Activated B cell treated with CpG ODN at 0.5 μM for 24 hours (primary cell): ENCODE results near the gene FOSL1. TPM values are rescaled to one million over a fixed set of nuclear protein-coding genes. Genes with fewer than 3 reads are reported as not detected.
A peak's percentile ranks its signal among the peaks of the same experiment; 100 is the strongest.

Experiments used
- ATAC-seq: fragments of 200-7000 bp; cut with Tn5 transposase; one replicate; pipeline ENCODE4 v1.10.0; 2021; ENCODE audit warnings: low read depth, mild to moderate bottlenecking, moderate library complexity
- CTCF ChIA-PET: fragments of 350-600 bp; sonication (Branson Sonifier 250); formaldehyde crosslinking; loops from one replicate; lab custom pipeline; 2021; ENCODE audit warnings: antibody characterized with exemption; lab: Charles Lee
- POLR2A ChIA-PET: fragments of 350-600 bp; sonication (Branson Sonifier 250); formaldehyde crosslinking; loops from one replicate; lab custom pipeline; 2021; ENCODE audit warnings: antibody characterized with exemption; lab: Charles Lee
- DNase-seq: peaks from one replicate; pipeline ENCODE4 v3.0.0; 2022
- H3K27ac Mint-ChIP-seq: one replicate; pipeline ENCODE4 v1.8.0; 2020; ENCODE audit warnings: mixed read lengths
- H3K27me3 Mint-ChIP-seq: one replicate; pipeline ENCODE4 v1.8.0; 2021; ENCODE audit warnings: mixed read lengths
- H3K36me3 Mint-ChIP-seq: one replicate; pipeline ENCODE4 v1.8.0; 2021; ENCODE audit warnings: low read depth, mixed read lengths
- H3K4me1 Mint-ChIP-seq: one replicate; pipeline ENCODE4 v1.8.0; 2021; ENCODE audit warnings: mixed read lengths
- H3K4me3 Mint-ChIP-seq: one replicate; pipeline ENCODE4 v1.8.0; 2020; ENCODE audit warnings: mild to moderate bottlenecking, mixed read lengths
- H3K9me3 Mint-ChIP-seq: one replicate; pipeline ENCODE4 v1.8.0; 2020; ENCODE audit warnings: mixed read lengths
- intact Hi-C: fragments of 100-400 bp; cut with micrococcal nuclease; formaldehyde crosslinking; loops from one replicate; pipeline ENCODE4 v1.15.1; 2024
- total RNA-seq: library from RNA; stranded (reverse); gene quantifications from 2 replicates; pipeline ENCODE4 v1.2.3, GENCODE V29; 2022
- TF ChIP-seq, protein P1 (sequence below): fragments of 200-600 bp; IDR thresholded peaks from one replicate; pipeline ENCODE4 v1.8.0; 2022; ENCODE audit warnings: antibody characterized with exemption, mild to moderate bottlenecking

FOSL1 gene
- total RNA-seq, 1 donor from 2014 or later = 1.4 TPM

DNA sequence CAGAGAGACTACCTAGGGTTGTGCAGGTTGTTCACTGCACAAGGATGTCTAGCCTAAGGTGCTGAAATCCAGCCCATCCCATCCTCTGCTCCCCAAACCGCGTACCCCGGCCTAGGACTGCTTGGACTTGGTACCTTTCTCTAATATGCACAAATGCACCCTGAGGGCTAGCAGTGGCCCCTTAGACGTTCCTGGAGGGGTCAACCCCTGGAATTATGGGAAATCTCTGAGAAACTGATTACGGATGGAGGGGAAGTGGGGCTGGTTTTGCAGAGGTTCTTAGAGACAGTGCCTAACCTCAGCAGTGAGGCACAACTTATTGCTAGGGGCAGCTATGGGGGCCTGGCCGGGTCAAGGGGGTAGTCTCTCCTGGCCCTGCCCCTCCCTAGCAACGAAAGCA lies 16.2 kb upstream of the FOSL1 start:
- ATAC-seq (no peak), DNase-seq (no peak)
- no peak overlapping the region for H3K27ac Mint-ChIP-seq
- no peaks in the 10 kb centered on the region for H3K9me3 Mint-ChIP-seq
- CTCF ChIA-PET = interaction anchor here (1.6 kb wide), 1 partner anchor 28 kb away, joined by 6 read pairs; the partner anchor contains the start of gene FIBP
- H3K4me3 Mint-ChIP-seq = peak overlapping the region; percentile 53
- intact Hi-C loops = no loop called here
- POLR2A ChIA-PET = interaction anchor here (1.0 to 2.3 kb wide), 2 partner anchors 27 to 46 kb away, joined by 3 to 18 read pairs; partner anchors contain the start of genes CCDC85B and FIBP
- TF ChIP-seq, protein P1, sequence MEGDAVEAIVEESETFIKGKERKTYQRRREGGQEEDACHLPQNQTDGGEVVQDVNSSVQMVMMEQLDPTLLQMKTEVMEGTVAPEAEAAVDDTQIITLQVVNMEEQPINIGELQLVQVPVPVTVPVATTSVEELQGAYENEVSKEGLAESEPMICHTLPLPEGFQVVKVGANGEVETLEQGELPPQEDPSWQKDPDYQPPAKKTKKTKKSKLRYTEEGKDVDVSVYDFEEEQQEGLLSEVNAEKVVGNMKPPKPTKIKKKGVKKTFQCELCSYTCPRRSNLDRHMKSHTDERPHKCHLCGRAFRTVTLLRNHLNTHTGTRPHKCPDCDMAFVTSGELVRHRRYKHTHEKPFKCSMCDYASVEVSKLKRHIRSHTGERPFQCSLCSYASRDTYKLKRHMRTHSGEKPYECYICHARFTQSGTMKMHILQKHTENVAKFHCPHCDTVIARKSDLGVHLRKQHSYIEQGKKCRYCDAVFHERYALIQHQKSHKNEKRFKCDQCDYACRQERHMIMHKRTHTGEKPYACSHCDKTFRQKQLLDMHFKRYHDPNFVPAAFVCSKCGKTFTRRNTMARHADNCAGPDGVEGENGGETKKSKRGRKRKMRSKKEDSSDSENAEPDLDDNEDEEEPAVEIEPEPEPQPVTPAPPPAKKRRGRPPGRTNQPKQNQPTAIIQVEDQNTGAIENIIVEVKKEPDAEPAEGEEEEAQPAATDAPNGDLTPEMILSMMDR = no peak
- peaks cover 9% of the 10 kb centered on the region for H3K36me3 Mint-ChIP-seq
- H3K4me1 Mint-ChIP-seq = peaks cover 55% of the 10 kb centered on the region
- H3K27me3 Mint-ChIP-seq = peaks cover 3% of the 10 kb centered on the region

DNA sequence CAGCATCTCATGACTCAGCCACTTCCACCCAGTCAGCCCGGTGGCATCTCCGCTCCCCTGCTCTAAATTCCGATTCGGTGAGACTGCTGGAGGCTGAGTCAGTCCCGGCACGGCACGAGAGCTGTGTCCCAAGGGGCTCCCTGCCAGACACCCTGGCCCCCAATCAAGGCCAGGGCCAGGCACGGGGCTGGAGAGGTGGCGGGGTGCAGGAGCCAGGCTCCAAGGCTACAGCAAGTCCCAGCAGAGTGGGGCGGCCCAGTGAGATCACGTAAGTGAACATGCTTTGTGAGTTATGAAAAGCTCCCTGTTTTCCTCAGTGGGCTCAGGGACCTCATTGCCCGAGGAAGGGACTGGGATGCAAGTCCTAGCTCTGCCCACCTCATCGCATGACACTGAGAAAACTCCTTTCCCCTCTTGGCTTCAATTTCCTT lies 15.6 kb upstream of the FOSL1 start:
- intact Hi-C loops = no loop called here
- no peak overlapping the region for H3K4me3 Mint-ChIP-seq
- H3K27ac Mint-ChIP-seq = no peak overlapping the region
- ATAC-seq = no peak
- H3K36me3 Mint-ChIP-seq = peaks cover 9% of the 10 kb centered on the region
- ChIA-PET POLR2A (interaction anchor here (0.5 to 2.3 kb wide), 6 partner anchors 22 to 1047 kb away, joined by 3 to 18 read pairs (median 5); partner anchors contain the start of genes CCDC85B and FIBP), CTCF (interaction anchor here (1.6 kb wide), 1 partner anchor 27 kb away, joined by 6 read pairs; the partner anchor contains the start of gene FIBP)
- TF ChIP-seq, protein P1 = no peak
- peaks cover 3% of the 10 kb centered on the region for H3K27me3 Mint-ChIP-seq
- DNase-seq = no peak
- peaks cover 55% of the 10 kb centered on the region for H3K4me1 Mint-ChIP-seq
- H3K9me3 Mint-ChIP-seq = no peaks in the 10 kb centered on the region

DNA sequence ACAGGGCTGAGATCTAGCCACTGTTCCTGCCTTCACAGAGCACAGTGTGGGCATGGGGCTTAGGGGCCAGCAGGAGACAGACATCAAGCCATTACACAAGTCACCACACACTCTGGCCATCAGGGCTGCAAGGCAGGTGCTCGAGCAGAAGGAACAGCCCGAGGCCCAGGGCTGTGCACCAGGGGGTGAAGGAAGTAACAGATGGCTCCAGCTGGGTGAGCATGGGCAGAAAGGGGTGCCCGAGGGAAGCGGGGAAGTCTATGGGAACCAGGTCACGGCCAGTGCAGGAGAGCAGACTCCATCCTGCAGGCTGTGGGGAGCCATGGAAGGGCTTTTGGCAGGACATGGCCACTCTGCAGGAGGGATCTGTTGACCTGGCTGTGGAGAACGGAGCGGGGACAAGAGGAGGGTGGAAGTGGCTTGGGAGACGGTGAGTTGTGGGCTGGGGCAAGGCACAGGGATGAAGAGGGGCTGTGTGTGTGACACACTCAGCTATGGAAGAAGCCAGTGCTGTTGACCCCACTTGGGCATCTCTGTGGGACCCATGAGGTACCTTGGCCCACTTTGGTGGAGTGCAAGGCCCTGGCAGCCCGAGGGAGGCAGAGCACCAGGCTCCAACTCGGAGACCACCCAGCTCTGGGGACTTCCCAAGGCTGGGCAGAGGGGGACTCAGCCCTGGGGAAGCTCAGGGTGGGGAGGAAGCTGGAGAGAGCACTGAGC lies 15.1 kb upstream of the FOSL1 start:
- peak overlapping the region; percentile 2 for H3K4me3 Mint-ChIP-seq
- POLR2A ChIA-PET = interaction anchor here (0.5 to 2.3 kb wide), 7 partner anchors 21 to 1048 kb away, joined by 3 to 18 read pairs (median 6); partner anchors contain the start of genes CCDC85B and FIBP
- H3K27ac Mint-ChIP-seq = peak overlapping the region; percentile 28

DNA sequence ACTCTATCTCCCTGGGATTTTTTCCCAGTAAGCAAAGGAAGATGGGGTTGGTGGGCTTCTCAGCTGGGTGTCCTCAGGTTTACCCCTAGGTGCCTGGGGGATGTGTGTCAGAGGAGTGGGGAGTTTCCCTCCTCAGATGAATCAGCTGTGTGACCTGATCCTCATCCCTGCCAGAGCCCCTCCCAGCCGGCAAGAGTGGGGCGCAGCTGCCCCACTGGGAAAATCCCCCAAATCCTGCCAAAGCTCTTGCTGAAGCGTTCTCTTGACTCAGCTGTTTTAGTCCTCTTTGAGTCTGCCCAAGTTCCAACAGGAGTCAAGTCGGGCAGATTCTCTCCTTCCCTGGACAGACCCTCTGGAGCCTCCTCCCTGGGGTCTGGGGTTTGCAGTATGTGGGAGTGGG lies 12.7 kb upstream of the FOSL1 start:
- TF ChIP-seq, protein P1 = no peak
- H3K9me3 Mint-ChIP-seq = no peaks in the 10 kb centered on the region
- peaks cover 5% of the 10 kb centered on the region for H3K36me3 Mint-ChIP-seq
- ChIA-PET CTCF (no interaction called here), POLR2A (interaction anchor here (0.7 kb wide), 1 partner anchor 49 kb away, joined by 3 read pairs; no protein-coding TSS in a partner anchor)
- H3K4me3 Mint-ChIP-seq = no peak overlapping the region
- intact Hi-C loops = no loop called here
- DNase-seq (no peak), ATAC-seq (no peak)
- peaks cover 43% of the 10 kb centered on the region for H3K4me1 Mint-ChIP-seq
- no peak overlapping the region for H3K27ac Mint-ChIP-seq
- H3K27me3 Mint-ChIP-seq = peaks cover 15% of the 10 kb centered on the region

More for the DNA sequence above, 15.1 kb upstream of the FOSL1 start:
- TF ChIP-seq, protein P1 = no peak
- peaks cover 9% of the 10 kb centered on the region for H3K36me3 Mint-ChIP-seq
- no peaks in the 10 kb centered on the region for H3K9me3 Mint-ChIP-seq
- intact Hi-C loops = no loop called here
- H3K27me3 Mint-ChIP-seq = peaks cover 5% of the 10 kb centered on the region
- peaks cover 50% of the 10 kb centered on the region for H3K4me1 Mint-ChIP-seq
- CTCF ChIA-PET = interaction anchor here (0.8 to 1.6 kb wide), 2 partner anchors 27 to 73 kb away, joined by 3 to 6 read pairs; partner anchors contain the start of gene FIBP
- DNase-seq = no peak
- no peak for ATAC-seq
